Neural progenitor cell (in vitro differentiated cells): ENCODE measurements around the gene SNTA1. TPM values are rescaled to one million over a fixed set of nuclear protein-coding genes. Genes with fewer than 3 reads are reported as not detected.

Experiments used
- DNase-seq: peaks from one replicate; pipeline ENCODE4 v3.0.0-alpha.2; 2016; ENCODE audit warnings: low spot score
- H2AFZ ChIP-seq: fragments of 200-600 bp; sonication (generic); replicated peaks from 2 replicates; pipeline ENCODE4 v1.6.1; 2016; ENCODE audit warnings: antibody characterized with exemption
- H3F3A ChIP-seq: fragments of 200-600 bp; sonication (generic); 2 replicates; pipeline ENCODE4 v1.6.1; 2016; ENCODE audit warnings: antibody characterized with exemption, low read depth
- H3K27ac ChIP-seq: fragments of 200-600 bp; sonication (generic); 2 replicates; pipeline ENCODE4 v1.5.1; 2016; ENCODE audit warnings: mild to moderate bottlenecking
- H3K27me3 ChIP-seq: fragments of 200-600 bp; sonication (generic); 2 replicates; pipeline ENCODE4 v1.6.1; 2016; ENCODE audit warnings: mild to moderate bottlenecking, moderate library complexity
- H3K36me3 ChIP-seq: fragments of 200-600 bp; sonication (generic); 2 replicates; pipeline ENCODE4 v1.5.1; 2016
- H3K4me1 ChIP-seq: fragments of 200-600 bp; sonication (generic); 2 replicates; pipeline ENCODE4 v1.6.1; 2016; ENCODE audit warnings: mixed run types
- H3K4me2 ChIP-seq: fragments of 200-600 bp; sonication (generic); 2 replicates; pipeline ENCODE4 v1.6.1; 2016
- H3K4me3 ChIP-seq: fragments of 200-600 bp; sonication (generic); 2 replicates; pipeline ENCODE4 v1.5.1; 2016
- H3K79me2 ChIP-seq: fragments of 200-600 bp; sonication (generic); 2 replicates; pipeline ENCODE4 v1.6.1; 2016; ENCODE audit warnings: low read depth
- H3K9ac ChIP-seq: fragments of 200-600 bp; sonication (generic); 2 replicates; pipeline ENCODE4 v1.6.1; 2016
- H3K9me3 ChIP-seq: fragments of 200-600 bp; sonication (generic); 2 replicates; pipeline ENCODE4 v1.5.1; 2016; ENCODE audit warnings: low read depth
- H4K20me1 ChIP-seq: fragments of 200-600 bp; sonication (generic); 2 replicates; pipeline ENCODE4 v1.6.1; 2016; ENCODE audit warnings: low read depth
- H3K27ac Mint-ChIP-seq: 3 replicates; pipeline ENCODE4 v1.8.0; 2021; ENCODE audit warnings: mixed read lengths
- H3K27me3 Mint-ChIP-seq: 2 replicates; pipeline ENCODE4 v1.8.0; 2022; ENCODE audit warnings: low read depth, mild to moderate bottlenecking, inconsistent platforms, moderate library complexity, mixed read lengths; ENCODE audit not compliant: insufficient read depth
- H3K36me3 Mint-ChIP-seq: 3 replicates; pipeline ENCODE4 v1.8.0; 2021; ENCODE audit warnings: mixed read lengths
- H3K4me1 Mint-ChIP-seq: 3 replicates; pipeline ENCODE4 v1.8.0; 2021; ENCODE audit warnings: mixed read lengths
- H3K4me3 Mint-ChIP-seq: 3 replicates; pipeline ENCODE4 v1.8.0; 2021; ENCODE audit warnings: mild to moderate bottlenecking, moderate library complexity, mixed read lengths
- H3K9me3 Mint-ChIP-seq: 3 replicates; pipeline ENCODE4 v1.8.0; 2020; ENCODE audit warnings: mixed read lengths
- EZH2 ChIP-seq: fragments of 200-600 bp; sonication (generic); IDR thresholded peaks from 2 replicates; pipeline ENCODE4 v1.6.1; 2017; ENCODE audit warnings: antibody characterized with exemption, mild to moderate bottlenecking, moderate library complexity
- EZH2phosphoT487 ChIP-seq: fragments of 200-600 bp; sonication (generic); IDR thresholded peaks from 2 replicates; pipeline ENCODE4 v1.6.1; 2017; ENCODE audit warnings: antibody characterized with exemption
- total RNA-seq: library from RNA; depleted of rRNA; stranded (reverse); fragments of >200 nt; gene quantifications from 2 replicates; pipeline ENCODE4 v1.2.3, GENCODE V29; 2015; ENCODE audit warnings: low replicate concordance
- TF ChIP-seq, protein P1 (sequence below): fragments of 200-600 bp; sonication (generic); IDR thresholded peaks from 2 replicates; pipeline ENCODE4 v1.5.1; 2017; ENCODE audit warnings: antibody characterized with exemption, mild to moderate bottlenecking

SNTA1 gene
- total RNA-seq, 1 donor from 2014 or later = 6.3 TPM

DNA sequence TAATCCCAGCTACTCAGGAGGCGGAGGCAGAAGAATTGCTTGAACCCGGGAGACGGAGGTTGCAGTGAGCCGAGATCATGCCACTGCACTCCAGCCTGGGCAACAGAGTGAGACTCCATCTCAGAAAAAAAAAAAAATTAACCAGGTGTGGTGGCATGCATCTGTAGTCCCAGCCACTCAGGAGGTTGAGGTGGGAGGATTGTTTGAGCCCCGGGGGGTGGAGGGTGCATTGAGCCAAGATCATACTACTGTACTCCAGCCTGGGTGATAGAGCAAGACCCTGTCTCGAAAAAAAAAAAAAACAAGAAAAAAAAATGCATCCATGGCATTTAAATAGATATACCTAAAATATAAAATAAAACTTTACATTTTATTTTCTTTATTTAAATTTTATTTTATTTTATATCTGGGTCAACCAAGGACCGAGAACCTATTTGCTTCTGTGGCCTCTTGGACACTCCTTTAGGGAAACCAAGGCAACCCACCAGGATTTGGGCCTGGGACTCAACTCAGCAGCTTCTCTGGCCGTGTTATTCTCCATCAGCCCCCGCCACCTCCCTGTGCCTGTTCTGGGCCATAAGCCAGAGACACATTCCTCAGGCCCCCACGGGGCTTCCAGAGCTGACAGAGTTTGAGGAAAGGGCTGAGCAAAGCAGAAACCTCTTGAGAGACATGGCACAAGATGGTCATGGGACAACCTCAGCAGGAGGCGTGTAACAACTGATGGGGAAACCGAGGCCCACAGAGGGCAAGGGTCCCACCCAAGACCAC is 6.2 kb downstream of the SNTA1 start:
- no peak for DNase-seq

DNA sequence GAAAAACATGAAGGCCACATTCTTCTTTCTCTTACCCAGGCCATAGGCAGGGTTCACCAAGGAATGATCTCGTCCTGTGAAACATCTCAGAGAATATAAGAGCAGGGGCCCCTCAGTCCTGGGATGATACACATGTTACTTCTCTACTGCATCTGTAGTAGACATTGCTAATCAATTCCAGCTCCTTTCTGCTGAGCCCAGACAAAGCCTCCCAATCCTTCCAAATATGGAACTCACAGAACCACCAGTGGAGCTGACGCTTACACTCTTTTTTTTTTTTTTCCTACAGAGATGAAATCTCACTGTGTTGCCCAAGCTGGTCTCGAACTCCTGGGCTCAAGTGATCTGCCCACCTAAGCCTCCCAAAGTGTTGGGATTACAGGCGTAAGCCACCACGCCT is 9.1 kb downstream of the SNTA1 start:
- no peaks in the 10 kb centered on the region for H3K36me3 Mint-ChIP-seq
- no peaks in the 10 kb centered on the region for H3K79me2 ChIP-seq
- no peak overlapping the region for H3K27ac ChIP-seq
- H3K9me3 Mint-ChIP-seq = no peaks in the 10 kb centered on the region
- no peaks in the 10 kb centered on the region for H3K9me3 ChIP-seq
- no peak overlapping the region for H3K9ac ChIP-seq
- no peak overlapping the region for H2AFZ ChIP-seq
- no peaks in the 10 kb centered on the region for H3F3A ChIP-seq
- no peaks in the 10 kb centered on the region for H3K36me3 ChIP-seq
- H3K4me1 Mint-ChIP-seq = no peaks in the 10 kb centered on the region
- H3K4me3 Mint-ChIP-seq = no peak overlapping the region
- no peaks in the 10 kb centered on the region for H4K20me1 ChIP-seq
- no peaks in the 10 kb centered on the region for H3K27me3 Mint-ChIP-seq
- H3K27me3 ChIP-seq = no peaks in the 10 kb centered on the region
- no peak overlapping the region for H3K4me2 ChIP-seq
- H3K4me1 ChIP-seq = no peaks in the 10 kb centered on the region
- H3K4me3 ChIP-seq = no peak overlapping the region
- TF ChIP-seq EZH2phosphoT487 = no peak
- no peak for DNase-seq
- H3K27ac Mint-ChIP-seq = no peak overlapping the region

More for the DNA sequence above, 6.2 kb downstream of the SNTA1 start:
- H3K27me3 Mint-ChIP-seq = peaks cover 3% of the 10 kb centered on the region
- no peak overlapping the region for H3K4me3 Mint-ChIP-seq
- no peak overlapping the region for H3K4me3 ChIP-seq
- H3F3A ChIP-seq = peaks cover under 1% of the 10 kb centered on the region
- H3K9me3 Mint-ChIP-seq = no peaks in the 10 kb centered on the region
- no peaks in the 10 kb centered on the region for H3K9me3 ChIP-seq
- H3K4me2 ChIP-seq = no peak overlapping the region
- no peak overlapping the region for H2AFZ ChIP-seq
- H3K27ac ChIP-seq = no peak overlapping the region
- H3K9ac ChIP-seq = no peak overlapping the region
- H3K27ac Mint-ChIP-seq = no peak overlapping the region
- H3K36me3 ChIP-seq = no peaks in the 10 kb centered on the region
- TF ChIP-seq EZH2phosphoT487 = no peak
- TF ChIP-seq, protein P1, sequence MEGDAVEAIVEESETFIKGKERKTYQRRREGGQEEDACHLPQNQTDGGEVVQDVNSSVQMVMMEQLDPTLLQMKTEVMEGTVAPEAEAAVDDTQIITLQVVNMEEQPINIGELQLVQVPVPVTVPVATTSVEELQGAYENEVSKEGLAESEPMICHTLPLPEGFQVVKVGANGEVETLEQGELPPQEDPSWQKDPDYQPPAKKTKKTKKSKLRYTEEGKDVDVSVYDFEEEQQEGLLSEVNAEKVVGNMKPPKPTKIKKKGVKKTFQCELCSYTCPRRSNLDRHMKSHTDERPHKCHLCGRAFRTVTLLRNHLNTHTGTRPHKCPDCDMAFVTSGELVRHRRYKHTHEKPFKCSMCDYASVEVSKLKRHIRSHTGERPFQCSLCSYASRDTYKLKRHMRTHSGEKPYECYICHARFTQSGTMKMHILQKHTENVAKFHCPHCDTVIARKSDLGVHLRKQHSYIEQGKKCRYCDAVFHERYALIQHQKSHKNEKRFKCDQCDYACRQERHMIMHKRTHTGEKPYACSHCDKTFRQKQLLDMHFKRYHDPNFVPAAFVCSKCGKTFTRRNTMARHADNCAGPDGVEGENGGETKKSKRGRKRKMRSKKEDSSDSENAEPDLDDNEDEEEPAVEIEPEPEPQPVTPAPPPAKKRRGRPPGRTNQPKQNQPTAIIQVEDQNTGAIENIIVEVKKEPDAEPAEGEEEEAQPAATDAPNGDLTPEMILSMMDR = no peak
- TF ChIP-seq EZH2 = no peak
- H3K4me1 ChIP-seq = no peaks in the 10 kb centered on the region
- peaks cover 4% of the 10 kb centered on the region for H4K20me1 ChIP-seq
- peaks cover 7% of the 10 kb centered on the region for H3K4me1 Mint-ChIP-seq
- H3K27me3 ChIP-seq = peaks cover 8% of the 10 kb centered on the region
- no peaks in the 10 kb centered on the region for H3K79me2 ChIP-seq
- no peaks in the 10 kb centered on the region for H3K36me3 Mint-ChIP-seq

GRCh38 chr20:33433465-33434234 is 9.9 kb downstream of the SNTA1 start:
- no peak overlapping the region for H3K27ac Mint-ChIP-seq
- H3K79me2 ChIP-seq = no peaks in the 10 kb centered on the region

More at GRCh38 chr20:33433465-33434234, 9.9 kb downstream of the SNTA1 start:
- Mint-ChIP-seq H3K36me3 (no peaks in the 10 kb centered on the region), H3K27me3 (no peaks in the 10 kb centered on the region), H3K4me3 (no peak overlapping the region), H3K4me1 (no peaks in the 10 kb centered on the region), H3K9me3 (no peaks in the 10 kb centered on the region)
- no peaks in the 10 kb centered on the region for H3K36me3 ChIP-seq
- no peaks in the 10 kb centered on the region for H3K4me1 ChIP-seq
- no peak overlapping the region for H2AFZ ChIP-seq
- no peaks in the 10 kb centered on the region for H3F3A ChIP-seq
- no peaks in the 10 kb centered on the region for H3K27me3 ChIP-seq
- no peak overlapping the region for H3K4me3 ChIP-seq
- H3K9me3 ChIP-seq = no peaks in the 10 kb centered on the region
- H3K27ac ChIP-seq = no peak overlapping the region
- no peak for DNase-seq
- no peak overlapping the region for H3K4me2 ChIP-seq
- no peak overlapping the region for H3K9ac ChIP-seq
- TF ChIP-seq EZH2 (no peak), EZH2phosphoT487 (no peak)
- TF ChIP-seq, protein P1 = no peak
- no peaks in the 10 kb centered on the region for H4K20me1 ChIP-seq
